ENCODE results near the gene CDH8.

- TF ChIP-seq POLR2A (IDR thresholded peaks at IDR 0.05) (no peak), CTCF (IDR thresholded peaks at IDR 0.05) (no peak), POLR2AphosphoS5 (IDR thresholded peaks at IDR 0.05) (no peak)
Measured at GRCh38 chr16:61676740-61677139, 359.5 kb downstream of the CDH8 start.
